NCI-H1436 (cell line): Measurements from ENCODE around the gene GASK1B.

Experiments
- DNase-seq: peaks from one replicate; lab custom pipeline; 2025; lab: John Stamatoyannopoulos, UW

The GASK1B gene

GRCh38 chr4:158186815-158187214, 14.0 kb upstream of the GASK1B start:
- no peak for DNase-seq

- no peak for DNase-seq
Measured at GRCh38 chr4:158182736-158183135, 9.9 kb upstream of the GASK1B start.

GRCh38 chr4:158181906-158182305, 9.1 kb upstream of the GASK1B start:
- no peak for DNase-seq

- DNase-seq = no peak
Measured at GRCh38 chr4:158179465-158179864, 6.6 kb upstream of the GASK1B start.

GRCh38 chr4:158176776-158177175, 4.0 kb upstream of the GASK1B start:
- no peak for DNase-seq

GRCh38 chr4:158176108-158176507, 3.3 kb upstream of the GASK1B start:
- DNase-seq = no peak

- no peak for DNase-seq
Measured at GRCh38 chr4:158170691-158171561, 1.9 kb downstream of the GASK1B start.

- no peak for DNase-seq
Measured at GRCh38 chr4:158169931-158170690, 2.7 kb downstream of the GASK1B start.

- DNase-seq = no peak
Measured at GRCh38 chr4:158169506-158169905, 3.3 kb downstream of the GASK1B start.

GRCh38 chr4:158168606-158169005, 4.2 kb downstream of the GASK1B start:
- DNase-seq = no peak

- DNase-seq = no peak
Measured at GRCh38 chr4:158166701-158167100, 6.1 kb downstream of the GASK1B start.

GRCh38 chr4:158164768-158165213, 8.0 kb downstream of the GASK1B start:
- no peak for DNase-seq

- DNase-seq = no peak
Measured at GRCh38 chr4:158163941-158164767, 8.7 kb downstream of the GASK1B start.

- DNase-seq = no peak
Measured at GRCh38 chr4:158162631-158163030, 10.2 kb downstream of the GASK1B start.

- DNase-seq = no peak
Measured at GRCh38 chr4:158161551-158162354, 11.1 kb downstream of the GASK1B start.

GRCh38 chr4:158159718-158160094, 13.1 kb downstream of the GASK1B start:
- no peak for DNase-seq

GRCh38 chr4:158159054-158159717, 13.6 kb downstream of the GASK1B start:
- no peak for DNase-seq

- DNase-seq = no peak
Measured at GRCh38 chr4:158157412-158157811, 15.4 kb downstream of the GASK1B start.

- no peak for DNase-seq
Measured at GRCh38 chr4:158155656-158156356, 17.0 kb downstream of the GASK1B start.

GRCh38 chr4:158147151-158147550, 25.7 kb downstream of the GASK1B start:
- DNase-seq = no peak
